ENCODE data around the gene SMC5.
"Not testable (repeated sequence)": the region's sequence is repeated elsewhere in the genome, so short reads cannot be mapped to it uniquely, and the experiment has no call there.

Gene SMC5

DNA sequence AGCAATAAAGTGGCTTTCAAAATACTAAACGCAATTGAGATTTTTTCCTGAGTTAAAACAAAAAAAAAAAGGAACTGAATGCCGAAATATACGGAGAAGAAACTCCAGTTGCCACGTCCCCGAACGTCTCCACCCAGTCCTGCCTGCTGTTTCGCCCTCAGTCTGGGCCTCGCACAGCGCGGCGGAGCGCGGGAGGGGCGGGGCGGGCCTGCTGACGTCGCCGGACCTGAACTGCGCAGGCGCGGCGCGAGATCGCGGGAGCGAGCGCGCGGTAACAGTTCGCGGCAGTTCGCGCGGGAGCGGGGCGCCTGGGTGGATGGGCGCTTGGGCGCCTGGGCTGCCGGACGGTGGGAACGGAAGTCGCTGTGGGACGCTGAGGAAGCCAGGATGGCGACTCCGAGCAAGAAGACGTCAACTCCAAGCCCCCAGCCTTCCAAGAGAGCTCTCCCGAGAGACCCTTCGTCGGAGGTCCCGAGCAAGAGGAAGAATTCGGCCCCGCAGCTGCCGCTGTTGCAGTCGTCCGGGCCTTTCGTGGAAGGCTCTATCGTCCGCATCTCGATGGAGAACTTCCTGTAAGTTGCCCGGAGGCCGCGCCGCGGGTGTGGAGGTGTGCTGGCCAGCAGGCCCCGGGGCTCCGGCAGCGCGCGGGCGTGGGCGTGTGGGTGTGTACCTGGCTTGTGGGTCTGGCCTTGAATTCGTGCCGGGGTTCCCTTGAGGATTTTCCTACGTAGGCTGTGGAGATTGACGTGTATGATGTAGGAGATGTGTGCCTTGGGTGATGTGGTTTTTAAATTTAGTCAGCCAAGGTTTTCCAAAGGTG, at the start of gene SMC5:
SMC5 (plus strand) TSS at position 287 of the 820 bp plus-strand sequence; CDS start at position 388, 101 bp downstream.
- DNase-seq = peak; percentile 79

GRCh38 chr9:70217029-70217428, 41.7 kb upstream of the SMC5 start:
- DNase-seq = no peak

DNA sequence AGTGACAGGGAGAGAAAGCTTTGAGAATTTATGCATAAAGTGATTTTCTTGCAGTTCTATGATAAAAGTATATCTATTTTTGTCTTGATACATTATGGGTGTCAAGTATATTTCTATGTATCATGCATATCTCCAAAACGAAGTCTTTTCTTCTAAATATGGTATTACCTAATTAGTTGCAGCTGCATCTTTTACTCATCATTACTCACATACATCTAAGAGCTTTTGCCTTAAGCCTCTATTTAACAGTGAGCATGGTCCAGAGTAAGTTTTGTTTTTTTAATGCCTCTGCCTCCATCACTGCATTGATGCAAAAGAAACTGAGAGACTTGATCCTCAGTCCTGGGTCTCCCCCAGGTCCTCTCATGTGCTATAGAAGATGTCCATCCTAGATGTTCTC, 40.0 kb upstream of the SMC5 start:
- no peak for DNase-seq

GRCh38 chr9:70220216-70220615, 38.6 kb upstream of the SMC5 start:
- DNase-seq = no peak

- DNase-seq = no peak
These were observed 36.4 kb upstream of the SMC5 start for GRCh38 chr9:70222354-70222753.

- DNase-seq = peak; percentile 8
These were observed 30.7 kb upstream of the SMC5 start for GRCh38 chr9:70228118-70228517.

- DNase-seq = peak; percentile 64
These were observed 30.2 kb upstream of the SMC5 start for GRCh38 chr9:70228611-70229010.

GRCh38 chr9:70229026-70229425, 29.8 kb upstream of the SMC5 start:
- DNase-seq = peak; percentile 64

- peak; percentile 53 for DNase-seq
These were observed 29.2 kb upstream of the SMC5 start for GRCh38 chr9:70229579-70229978.

- no peak for DNase-seq
These were observed 26.3 kb upstream of the SMC5 start for GRCh38 chr9:70232476-70232875.

DNA sequence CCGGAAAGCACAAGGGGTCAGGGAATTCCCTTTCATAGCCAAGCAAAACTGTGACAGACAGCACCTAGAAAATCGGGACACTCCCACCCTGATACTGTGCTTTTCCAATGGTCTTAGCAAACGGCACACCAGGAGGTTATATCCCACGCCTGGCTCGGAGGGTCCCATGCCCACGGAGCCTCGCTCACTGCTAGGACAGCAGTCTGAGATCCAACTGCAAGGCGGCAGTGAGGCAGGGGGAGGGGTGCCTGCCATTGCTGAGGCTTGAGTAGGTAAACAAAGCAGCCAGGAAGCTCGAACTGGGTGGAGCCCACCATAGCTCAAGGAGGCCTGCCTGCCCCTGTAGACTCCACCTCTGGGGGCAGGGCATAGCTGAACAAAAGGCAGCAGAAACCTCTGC, 24.6 kb upstream of the SMC5 start:
- DNase-seq = not testable (repeated sequence)

- DNase-seq = not testable (repeated sequence)
These were observed 12.8 kb upstream of the SMC5 start for GRCh38 chr9:70245952-70246351.

DNA sequence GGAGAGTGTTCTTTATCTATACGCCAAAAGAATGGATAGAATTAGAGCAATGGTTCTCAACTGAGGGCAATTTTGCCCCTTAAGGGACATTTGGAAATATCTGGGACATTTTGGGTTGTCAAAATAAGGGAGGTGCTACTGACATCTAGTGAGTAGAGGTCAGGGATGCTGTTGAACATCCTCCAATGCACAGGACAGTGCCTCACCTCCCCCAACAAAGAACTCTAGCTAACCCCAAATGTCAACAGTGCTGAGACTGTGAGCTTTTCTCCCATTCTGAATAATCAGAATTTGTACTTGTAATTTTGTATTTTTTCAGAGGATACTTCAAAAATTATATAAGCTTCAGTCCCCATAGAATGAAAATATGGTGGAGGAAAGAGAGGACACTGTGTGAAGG, 8.6 kb upstream of the SMC5 start:
- no peak for DNase-seq

DNA sequence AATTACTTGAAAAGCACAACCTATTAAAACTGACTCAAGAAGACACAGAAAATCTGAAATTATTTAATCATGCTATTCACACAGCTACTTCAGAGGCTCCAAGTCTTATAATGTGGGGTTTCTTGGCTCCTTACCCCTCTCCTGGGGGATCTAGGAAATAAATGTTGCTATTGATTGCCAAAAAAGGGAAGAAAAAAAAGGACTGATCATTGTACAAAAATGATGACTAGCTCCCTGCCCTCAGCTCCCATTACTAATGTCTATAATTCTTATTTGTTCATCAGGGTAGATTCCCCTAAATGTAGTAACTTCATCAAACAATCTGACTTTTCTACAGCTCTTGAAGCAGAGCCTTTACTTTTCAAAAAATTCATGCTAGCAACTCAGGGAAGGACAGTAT, 3.3 kb upstream of the SMC5 start:
- DNase-seq = no peak

DNA sequence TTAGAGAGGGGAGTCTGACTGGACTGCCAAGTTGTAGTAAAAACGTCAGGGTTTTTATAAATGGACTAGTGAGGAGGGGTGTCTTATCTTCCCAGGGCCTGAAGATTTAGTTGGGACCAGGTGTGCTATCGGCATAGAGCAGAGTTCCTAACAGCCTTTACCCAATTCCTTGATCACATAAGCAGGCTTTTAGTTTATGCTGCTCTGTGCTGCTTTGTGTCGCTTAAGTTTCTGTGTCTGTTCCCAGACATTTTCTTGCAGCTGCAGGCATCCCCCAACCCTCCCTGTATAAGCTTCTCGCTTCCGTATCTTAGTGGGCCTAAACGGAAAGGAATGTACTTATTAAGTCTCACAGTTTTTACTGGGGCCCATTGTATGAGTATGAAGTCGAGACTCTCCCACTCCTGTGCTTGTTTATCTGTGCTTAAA, 2.6 kb upstream of the SMC5 start:
- DNase-seq = no peak

GRCh38 chr9:70257502-70257901, 1.3 kb upstream of the SMC5 start:
- DNase-seq = no peak

DNA sequence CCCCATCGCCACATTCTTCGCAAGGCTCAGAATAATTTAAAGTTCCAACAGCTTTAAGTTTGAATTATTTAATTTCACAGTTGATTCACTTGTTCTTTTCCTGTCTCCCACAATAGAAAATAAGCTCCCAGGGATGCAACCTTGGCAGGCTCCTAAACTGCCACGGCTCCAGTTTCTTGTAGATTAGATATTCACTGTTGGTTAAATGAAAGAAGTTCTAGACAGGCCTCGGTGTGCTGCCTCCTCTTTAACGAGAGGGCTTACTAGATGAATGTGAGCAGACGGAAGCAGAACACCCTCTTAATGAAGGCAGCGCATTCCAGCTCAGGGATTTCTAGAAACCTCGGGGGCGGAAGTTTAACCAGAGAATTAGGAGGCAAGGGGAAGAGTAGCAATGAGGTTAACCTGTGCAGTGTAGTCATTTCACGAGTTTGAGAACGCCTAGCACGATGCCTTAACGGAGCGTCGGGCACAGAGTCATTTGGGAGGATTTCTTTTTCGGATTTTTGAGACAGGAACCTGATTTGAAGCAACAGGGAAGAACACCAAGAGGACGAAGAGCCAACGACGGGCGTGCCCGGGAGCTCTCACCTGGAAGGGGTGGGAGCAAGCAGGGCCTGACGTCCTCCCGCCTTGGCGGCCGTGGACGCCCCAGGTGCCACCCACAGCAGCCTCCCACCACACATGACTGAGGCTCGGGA, 637 bp upstream of the SMC5 start:
- peak; percentile 58 for DNase-seq

- no peak for DNase-seq
These were observed 679 bp downstream of the SMC5 start for GRCh38 chr9:70259512-70259802.

DNA sequence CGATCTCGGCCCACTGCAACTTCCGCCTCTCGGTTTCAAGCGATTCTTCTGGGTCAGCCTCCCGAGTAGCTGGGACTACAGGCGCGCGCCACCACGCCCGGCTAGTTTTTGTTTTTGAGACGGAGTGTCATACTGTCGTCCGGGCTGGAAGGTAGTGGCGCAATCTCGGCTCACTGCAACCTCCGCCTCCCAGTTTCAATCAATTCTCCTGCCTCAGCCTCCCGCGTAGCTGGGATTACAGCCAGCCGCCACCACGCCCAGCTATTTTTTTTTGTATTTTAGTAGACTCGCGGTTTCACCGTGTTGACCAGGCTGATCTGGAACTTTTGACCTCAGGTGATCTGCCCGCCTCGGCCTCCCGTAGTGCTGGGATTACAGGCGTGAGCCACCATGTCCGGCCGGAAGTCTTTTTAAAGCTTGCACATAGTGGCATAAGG, 1.2 kb downstream of the SMC5 start:
- no peak for DNase-seq

DNA sequence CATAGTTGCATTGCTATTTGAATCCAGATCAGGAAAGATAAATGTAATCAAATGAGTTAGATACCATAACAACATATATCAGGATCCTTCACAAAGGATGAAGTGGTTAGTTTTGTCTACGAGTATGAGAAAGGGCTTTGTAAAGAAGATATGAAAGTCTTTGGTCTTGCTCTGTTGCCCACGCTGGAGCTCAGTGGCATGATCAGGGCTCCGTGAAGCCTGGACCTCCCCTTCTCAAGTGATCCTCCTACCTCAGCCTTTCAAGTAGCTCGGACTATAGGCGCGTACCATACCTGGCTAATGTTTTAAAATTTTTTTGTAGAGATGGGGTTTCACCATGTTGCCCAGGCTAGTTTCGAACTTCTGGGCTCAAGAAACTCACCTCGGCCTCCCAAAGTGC, 1.8 kb downstream of the SMC5 start:
- no peak for DNase-seq

GRCh38 chr9:70261131-70261870, 2.5 kb downstream of the SMC5 start:
- no peak for DNase-seq

GRCh38 chr9:70262366-70262765, 3.6 kb downstream of the SMC5 start:
- no peak for DNase-seq

GRCh38 chr9:70262948-70263347, 4.2 kb downstream of the SMC5 start:
- DNase-seq = no peak

GRCh38 chr9:70263421-70263820, 4.6 kb downstream of the SMC5 start:
- no peak for DNase-seq

All from NCI-H2227 treated with DMSO at 0.1 percent for 48 hours (cell line).